ENCODE measurements around the gene MPPED1. TPM values are rescaled to one million over a fixed set of nuclear protein-coding genes. Genes with fewer than 3 reads are reported as not detected.

The MPPED1 gene
- polyA plus RNA-seq, 1 of the 3 experiments (the other 2 are of a cell fraction), result 0.03 TPM

- Histone ChIP-seq H3K27ac (ENCODE audit: low read depth in 2 of 2, low read length in 1 of 2) (no peak overlapping the region), H3K4me1 (ENCODE audit: control insufficient read depth in 1 of 2, insufficient read depth in 2 of 2, low read depth in 1 of 2, low read length in 1 of 2) (no peaks in the 10 kb centered on the region), H3K79me2 (ENCODE audit: insufficient read depth) (no peaks in the 10 kb centered on the region), H3K9ac (no peak overlapping the region), H3K9me3 (no peaks in the 10 kb centered on the region), H4K20me1 (ENCODE audit: insufficient read depth) (no peaks in the 10 kb centered on the region), H2AFZ (ENCODE audit: low read depth) (no peak overlapping the region), H3K36me3 (replicated peaks in 1 of 2; ENCODE audit: control insufficient read depth in 1 of 2, insufficient read depth in 2 of 2, low read length in 1 of 2) (no peaks in the 10 kb centered on the region), H3K4me2 (no peak overlapping the region), H3K9me2 (no peaks in the 10 kb centered on the region), H3F3A (replicated peaks; ENCODE audit: insufficient read depth) (no peaks in the 10 kb centered on the region), H3K27me3 (ENCODE audit: insufficient read depth) (no peaks in the 10 kb centered on the region), H3K4me3 (ENCODE audit: low read depth in 2 of 2, low read length in 1 of 2) (no peak overlapping the region)
- no peak for DNase-seq
- TF ChIP-seq FOXJ3 (CRISPR knock-in tag; IDR thresholded peaks at IDR 0.05), result no peak
- no peak for TF ChIP-seq TCF12 (IDR thresholded peaks at IDR 0.05)
- TF ChIP-seq MXI1 (IDR thresholded peaks at IDR 0.05; ENCODE audit: low read depth, low read length), result no peak
- no peak for TF ChIP-seq ZBTB33 (IDR thresholded peaks at IDR 0.05; ENCODE audit: borderline replicate concordance, low read depth)
- no peak for TF ChIP-seq RAD21 (IDR thresholded peaks at IDR 0.05; ENCODE audit: low read length)
- no peak for TF ChIP-seq SIN3A (IDR thresholded peaks at IDR 0.05; ENCODE audit: borderline replicate concordance, low read depth, low read length)
- no peak for TF ChIP-seq CHD2 (IDR thresholded peaks at IDR 0.05; ENCODE audit: low read length, partially characterized antibody)
- TF ChIP-seq FOXM1 (IDR thresholded peaks at IDR 0.05; ENCODE audit: low read depth), result no peak
- TF ChIP-seq NFIC (IDR thresholded peaks at IDR 0.05; ENCODE audit: borderline replicate concordance), result no peak
- TF ChIP-seq EP300 (IDR thresholded peaks at IDR 0.05; ENCODE audit: borderline replicate concordance in 1 of 2, low read depth in 1 of 2, low read length in 1 of 2), result no peak
- TF ChIP-seq TAF1 (IDR thresholded peaks at IDR 0.05; ENCODE audit: borderline replicate concordance, low read depth, low read length), result no peak
- TF ChIP-seq MEF2A (IDR thresholded peaks at IDR 0.05; ENCODE audit: borderline replicate concordance, low read depth), result no peak
- 14% methylated on average over 2 of the region's 2 CpGs for WGBS (ENCODE audit: low lambda C conversion rate)
- ChIA-PET CTCF (no interaction called here), POLR2A (no interaction called here)
Measured at GRCh38 chr22:43509337-43509736, 97.5 kb downstream of the MPPED1 start.

- no peaks in the 10 kb centered on the region for H3K9me3 ChIP-seq
- no peaks in the 10 kb centered on the region for H3F3A ChIP-seq (replicated peaks; ENCODE audit: insufficient read depth)
- WGBS (ENCODE audit: low lambda C conversion rate), result 0% methylated on average over 1 of the region's 9 CpGs
- H3K4me1 ChIP-seq (ENCODE audit: control insufficient read depth in 1 of 2, insufficient read depth in 2 of 2, low read depth in 1 of 2, low read length in 1 of 2), result no peaks in the 10 kb centered on the region
- H3K4me3 ChIP-seq (ENCODE audit: low read depth in 2 of 2, low read length in 1 of 2), result no peak overlapping the region
- H3K36me3 ChIP-seq (replicated peaks in 1 of 2; ENCODE audit: control insufficient read depth in 1 of 2, insufficient read depth in 2 of 2, low read length in 1 of 2), result no peaks in the 10 kb centered on the region
- ChIA-PET POLR2A (no interaction called here), CTCF (no interaction called here)
- H4K20me1 ChIP-seq (ENCODE audit: insufficient read depth), result no peaks in the 10 kb centered on the region
- no peaks in the 10 kb centered on the region for H3K27me3 ChIP-seq (ENCODE audit: insufficient read depth)
- H3K9ac ChIP-seq, result no peak overlapping the region
- H2AFZ ChIP-seq (ENCODE audit: low read depth), result no peak overlapping the region
- DNase-seq, result no peak
- H3K4me2 ChIP-seq, result no peak overlapping the region
- H3K27ac ChIP-seq (ENCODE audit: low read depth in 2 of 2, low read length in 1 of 2), result no peak overlapping the region
- no peaks in the 10 kb centered on the region for H3K9me2 ChIP-seq
- H3K79me2 ChIP-seq (ENCODE audit: insufficient read depth), result no peaks in the 10 kb centered on the region
- TF ChIP-seq TAF1 (IDR thresholded peaks at IDR 0.05; ENCODE audit: borderline replicate concordance, low read depth, low read length) (no peak), POLR2AphosphoS5 (IDR thresholded peaks at IDR 0.05; ENCODE audit: low read depth, low read length) (no peak), FOXJ3 (CRISPR knock-in tag; IDR thresholded peaks at IDR 0.05) (no peak), USF1 (IDR thresholded peaks at IDR 0.05; ENCODE audit: borderline replicate concordance, low read depth) (no peak), RFX5 (IDR thresholded peaks at IDR 0.05; ENCODE audit: low read length) (no peak)
Measured at GRCh38 chr22:43510281-43511070, 98.7 kb downstream of the MPPED1 start.
